K562 (cell line): ENCODE measurements around the gene PPP1CB. TPM values are rescaled to one million over a fixed set of nuclear protein-coding genes. Genes with fewer than 3 reads are reported as not detected.

ENCODE experiments used
- FOXJ2 ChIP-seq: fragments of 200-800 bp; sonication (Bioruptor generic); IDR thresholded peaks from 2 replicates; pipeline ENCODE4 v1.6.1; 2016; ENCODE audit warnings: missing genetic modification characterization, missing compliant biosample characterization
- FOXM1 ChIP-seq, 2 experiments: fragments of 450-650 bp in 1 of 2; sonication (generic) in 1 of 2; formaldehyde crosslinking in 1 of 2; IDR thresholded peaks; 2 replicates each; pipeline versions ENCODE4 v1.6.1 to v1.9.0; 2017 to 2022; ENCODE audit warnings: low read depth in 2 of 2, mild to moderate bottlenecking in 2 of 2, missing genetic modification reagents in 1 of 2, moderate library complexity in 1 of 2
- FUS ChIP-seq: fragments of 200-400 bp; formaldehyde crosslinking; optimal IDR thresholded peaks from 2 replicates; pipeline ENCODE3; 2017; ENCODE audit warnings: low read depth, low read length
- GATA2 ChIP-seq: sonication (generic); formaldehyde crosslinking; IDR thresholded peaks from 2 replicates; pipeline ENCODE4 v1.4.0; 2020; ENCODE audit warnings: mild to moderate bottlenecking, missing genetic modification reagents
- GATAD2B ChIP-seq: fragments of 450-650 bp; IDR thresholded peaks from 2 replicates; pipeline ENCODE4 v1.6.1; 2017; ENCODE audit warnings: mild to moderate bottlenecking, borderline replicate concordance
- PRMT5 ChIP-seq: sonication (generic); formaldehyde crosslinking; IDR thresholded peaks from 2 replicates; pipeline ENCODE4 v1.5.0; 2020; ENCODE audit warnings: missing genetic modification reagents
- RBM15 ChIP-seq: fragments of 200-400 bp; formaldehyde crosslinking; IDR thresholded peaks from 2 replicates; pipeline ENCODE4 v1.6.1; 2018; ENCODE audit warnings: mild to moderate bottlenecking, low read length, moderate library complexity; ENCODE audit not compliant: insufficient read depth
- RFX1 ChIP-seq: fragments of 450-650 bp; IDR thresholded peaks from 2 replicates; pipeline ENCODE4 v1.6.1; 2016; ENCODE audit warnings: mild to moderate bottlenecking, moderate library complexity
- TAF15 ChIP-seq: fragments of 200-400 bp; formaldehyde crosslinking; IDR thresholded peaks from 2 replicates; pipeline ENCODE4 v1.6.1; 2017; ENCODE audit warnings: mild to moderate bottlenecking, low read depth, low read length, moderate library complexity
- TARDBP ChIP-seq: fragments of 450-650 bp; IDR thresholded peaks from 2 replicates; pipeline ENCODE4 v1.6.1; 2016
- ZFP30 ChIP-seq: fragments of 250-450 bp; sonication (Bioruptor Pico); IDR thresholded peaks from 2 replicates; pipeline ENCODE4 v1.8.0; 2022; ENCODE audit warnings: moderate library complexity, mild to moderate bottlenecking, inconsistent platforms, borderline replicate concordance
- ZKSCAN1 ChIP-seq: fragments of 150-350 bp; IDR thresholded peaks from 2 replicates; pipeline ENCODE4 v1.6.1; 2016; ENCODE audit warnings: low read depth, low read length
- ZMIZ1 ChIP-seq, 2 experiments: fragments of 150-350 bp in 1 of 2; IDR thresholded peaks; 2 replicates each; pipeline ENCODE4 v1.6.1; 2012 to 2016; ENCODE audit warnings: low read depth in 2 of 2, low read length in 2 of 2, mild to moderate bottlenecking in 1 of 2, moderate library complexity in 1 of 2
- ZNF134 ChIP-seq: fragments of 250-450 bp; sonication (Bioruptor Pico); conservative IDR thresholded peaks from 2 replicates; pipeline ENCODE4 v1.4.0; 2020
- ZNF253 ChIP-seq: fragments of 250-450 bp; sonication (Bioruptor Pico); conservative IDR thresholded peaks from 2 replicates; pipeline ENCODE4 v1.6.1; 2021; ENCODE audit warnings: mild to moderate bottlenecking
- polyA plus RNA-seq, 8 experiments: library from polyadenylated mRNA; depleted of rRNA in 4 of 8; stranded (reverse) in 5 of 8; unstranded in 3 of 8; fragments of >200 nt; fragmentation: Nextera tagmentation in 2 of 8; fragmentation: Illumina TruSeq in 1 of 8; extraction: Ambion mirVana in 2 of 8; extraction: Trizol in 1 of 8; gene quantifications; 2 replicates each; pipeline versions ENCODE4 v1.2.1 to v1.2.3, GENCODE V29; 2011 to 2014; ENCODE audit warnings: inconsistent platforms in 1 of 8, missing spikeins in 1 of 8
- total RNA-seq, 7 experiments: library from RNA; depleted of rRNA in 6 of 7; stranded (reverse); fragments of >200 nt in 6 of 7; fragmentation: Illumina TruSeq in 2 of 7; extraction: Trizol in 2 of 7; gene quantifications; 2 replicates each; pipeline versions ENCODE4 v1.2.1 to v1.2.3, GENCODE V29; 2011 to 2021; ENCODE audit warnings: low replicate concordance in 1 of 7
- TF ChIP-seq, protein P1 (sequence below): fragments of 450-650 bp; conservative IDR thresholded peaks from 2 replicates; pipeline ENCODE4 v1.6.1; 2016; ENCODE audit warnings: missing genetic modification characterization, low read depth, mild to moderate bottlenecking, control low read depth, missing compliant biosample characterization
- TF ChIP-seq, protein P2 (sequence below): fragments of 450-650 bp; IDR thresholded peaks from 2 replicates; pipeline ENCODE4 v1.6.1; 2016; ENCODE audit warnings: mild to moderate bottlenecking

Gene PPP1CB
- total and polyA plus RNA-seq, 9 of the 15 experiments (the other 6 are each of a cell fraction or from before 2014, with no cell fraction given): 25.6 to 118 (median 58.9) TPM

DNA sequence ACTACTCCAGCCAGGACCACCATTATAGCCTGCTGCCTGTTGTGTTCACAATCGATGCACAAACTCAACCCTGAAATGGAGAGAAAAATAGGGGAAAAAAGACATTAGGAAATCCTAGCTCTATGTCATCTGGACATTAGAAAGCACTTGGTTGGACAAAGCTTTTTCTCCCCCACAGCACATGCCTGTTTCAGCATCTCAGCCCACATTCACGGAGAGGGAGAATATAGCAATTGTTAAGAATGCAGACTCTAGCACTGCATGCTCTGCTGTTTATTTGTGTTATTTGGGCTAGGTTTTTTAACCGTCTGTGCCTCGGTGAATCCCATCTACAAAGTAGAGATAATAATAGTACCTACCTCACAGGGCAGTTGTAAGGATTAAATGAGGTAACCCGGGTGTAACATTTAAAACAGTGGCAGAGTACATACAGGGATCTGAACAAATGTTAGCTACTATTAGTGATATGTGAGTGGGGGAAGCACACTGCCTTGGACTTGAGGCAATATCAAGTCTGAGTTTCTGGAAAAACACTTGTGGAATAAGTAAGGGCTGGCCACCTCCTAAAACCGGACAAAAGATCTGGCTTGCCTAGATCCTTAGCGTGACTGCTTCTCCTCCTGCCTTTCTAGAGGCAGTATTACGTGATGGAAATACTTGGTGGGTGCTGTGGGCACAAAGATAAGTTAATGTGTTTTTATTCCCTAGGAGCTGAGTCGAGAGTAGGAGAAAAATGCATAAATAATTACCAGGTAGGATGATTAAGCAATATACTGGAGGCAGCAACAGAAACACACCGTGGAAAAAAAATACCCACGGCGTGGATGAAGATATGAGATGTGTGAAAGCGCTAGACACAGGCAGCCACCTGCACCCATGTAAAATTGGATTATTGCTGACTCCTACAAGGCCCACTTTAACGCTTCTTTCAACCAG is 1.0 kb upstream of the PPP1CB start (continued):
- TF ChIP-seq GATAD2B (peak; percentile 51; the same call in 1 of the 2 replicates), ZMIZ1 (IDR thresholded peaks at IDR 0.05; ENCODE audit: low read depth in 2 of 2, low read length in 2 of 2) (no peak), RBM15 (no peak), ZFP30 (CRISPR knock-in tag) (no peak), PRMT5 (no peak), ZNF134 (CRISPR knock-in tag) (no peak), FUS (no peak), TAF15 (no peak), RFX1 (peak; percentile 4; the same call in 1 of the 2 replicates), TARDBP (no peak), FOXJ2 (tag) (no peak), FOXM1 (IDR thresholded peaks at IDR 0.05; ENCODE audit: low read depth) (no peak), FOXM1 (CRISPR knock-in tag; IDR thresholded peaks at IDR 0.05; ENCODE audit: low read depth) (0 out of 2 replicates have a peak, but pooled peaks have one; percentile 3), ZKSCAN1 (no peak), ZNF253 (CRISPR knock-in tag) (no peak), GATA2 (CRISPR knock-in tag) (no peak)
- TF ChIP-seq, protein P1, sequence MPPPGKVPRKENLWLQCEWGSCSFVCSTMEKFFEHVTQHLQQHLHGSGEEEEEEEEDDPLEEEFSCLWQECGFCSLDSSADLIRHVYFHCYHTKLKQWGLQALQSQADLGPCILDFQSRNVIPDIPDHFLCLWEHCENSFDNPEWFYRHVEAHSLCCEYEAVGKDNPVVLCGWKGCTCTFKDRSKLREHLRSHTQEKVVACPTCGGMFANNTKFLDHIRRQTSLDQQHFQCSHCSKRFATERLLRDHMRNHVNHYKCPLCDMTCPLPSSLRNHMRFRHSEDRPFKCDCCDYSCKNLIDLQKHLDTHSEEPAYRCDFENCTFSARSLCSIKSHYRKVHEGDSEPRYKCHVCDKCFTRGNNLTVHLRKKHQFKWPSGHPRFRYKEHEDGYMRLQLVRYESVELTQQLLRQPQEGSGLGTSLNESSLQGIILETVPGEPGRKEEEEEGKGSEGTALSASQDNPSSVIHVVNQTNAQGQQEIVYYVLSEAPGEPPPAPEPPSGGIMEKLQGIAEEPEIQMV (tag): no peak
- TF ChIP-seq, protein P2, sequence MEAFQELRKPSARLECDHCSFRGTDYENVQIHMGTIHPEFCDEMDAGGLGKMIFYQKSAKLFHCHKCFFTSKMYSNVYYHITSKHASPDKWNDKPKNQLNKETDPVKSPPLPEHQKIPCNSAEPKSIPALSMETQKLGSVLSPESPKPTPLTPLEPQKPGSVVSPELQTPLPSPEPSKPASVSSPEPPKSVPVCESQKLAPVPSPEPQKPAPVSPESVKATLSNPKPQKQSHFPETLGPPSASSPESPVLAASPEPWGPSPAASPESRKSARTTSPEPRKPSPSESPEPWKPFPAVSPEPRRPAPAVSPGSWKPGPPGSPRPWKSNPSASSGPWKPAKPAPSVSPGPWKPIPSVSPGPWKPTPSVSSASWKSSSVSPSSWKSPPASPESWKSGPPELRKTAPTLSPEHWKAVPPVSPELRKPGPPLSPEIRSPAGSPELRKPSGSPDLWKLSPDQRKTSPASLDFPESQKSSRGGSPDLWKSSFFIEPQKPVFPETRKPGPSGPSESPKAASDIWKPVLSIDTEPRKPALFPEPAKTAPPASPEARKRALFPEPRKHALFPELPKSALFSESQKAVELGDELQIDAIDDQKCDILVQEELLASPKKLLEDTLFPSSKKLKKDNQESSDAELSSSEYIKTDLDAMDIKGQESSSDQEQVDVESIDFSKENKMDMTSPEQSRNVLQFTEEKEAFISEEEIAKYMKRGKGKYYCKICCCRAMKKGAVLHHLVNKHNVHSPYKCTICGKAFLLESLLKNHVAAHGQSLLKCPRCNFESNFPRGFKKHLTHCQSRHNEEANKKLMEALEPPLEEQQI: 0 out of 2 replicates have a peak, but pooled peaks have one; percentile 37
